ENCODE results near the gene MGRN1.

DNA sequence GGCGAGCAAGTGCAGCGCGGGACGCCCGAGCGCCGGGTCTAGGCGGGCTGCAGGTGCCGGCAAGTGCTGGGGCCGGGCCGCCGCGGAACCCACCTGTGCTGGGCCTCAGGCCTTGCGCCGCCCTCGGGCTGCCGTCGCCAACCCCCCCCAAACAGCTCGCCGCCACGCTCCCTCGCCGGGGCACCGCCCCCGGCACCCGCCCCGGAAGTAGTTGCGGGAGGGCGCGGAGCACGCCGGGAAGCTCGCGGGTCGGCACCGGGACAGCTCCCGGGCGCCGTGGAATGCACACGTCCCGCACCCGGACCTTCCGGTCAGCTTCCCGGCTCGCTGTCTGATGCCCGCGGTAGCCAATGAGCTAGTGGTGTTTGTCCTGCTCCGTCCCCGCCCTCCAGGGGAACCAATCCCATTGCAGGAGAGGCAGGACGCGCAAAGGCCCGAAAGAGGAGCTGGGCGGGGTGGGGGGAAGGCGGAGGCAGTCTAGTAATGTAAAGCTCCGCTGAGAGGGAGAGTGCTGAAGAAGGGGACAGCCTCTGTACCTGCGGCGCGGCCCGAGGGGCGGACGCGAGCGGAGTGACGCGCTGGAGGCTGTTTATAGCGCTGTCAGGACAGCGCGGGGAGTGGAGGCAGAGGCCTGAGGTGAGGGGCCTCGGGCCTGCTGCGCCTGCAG is 109.6 kb downstream of the MGRN1 start, which contains the start of the genes ANKS3 and DNAAF8:
- TF ChIP-seq POLR2A (IDR thresholded peaks at IDR 0.05) = peak in 2 of 4 donors; percentile 26 to 38
- TF ChIP-seq, protein P1, sequence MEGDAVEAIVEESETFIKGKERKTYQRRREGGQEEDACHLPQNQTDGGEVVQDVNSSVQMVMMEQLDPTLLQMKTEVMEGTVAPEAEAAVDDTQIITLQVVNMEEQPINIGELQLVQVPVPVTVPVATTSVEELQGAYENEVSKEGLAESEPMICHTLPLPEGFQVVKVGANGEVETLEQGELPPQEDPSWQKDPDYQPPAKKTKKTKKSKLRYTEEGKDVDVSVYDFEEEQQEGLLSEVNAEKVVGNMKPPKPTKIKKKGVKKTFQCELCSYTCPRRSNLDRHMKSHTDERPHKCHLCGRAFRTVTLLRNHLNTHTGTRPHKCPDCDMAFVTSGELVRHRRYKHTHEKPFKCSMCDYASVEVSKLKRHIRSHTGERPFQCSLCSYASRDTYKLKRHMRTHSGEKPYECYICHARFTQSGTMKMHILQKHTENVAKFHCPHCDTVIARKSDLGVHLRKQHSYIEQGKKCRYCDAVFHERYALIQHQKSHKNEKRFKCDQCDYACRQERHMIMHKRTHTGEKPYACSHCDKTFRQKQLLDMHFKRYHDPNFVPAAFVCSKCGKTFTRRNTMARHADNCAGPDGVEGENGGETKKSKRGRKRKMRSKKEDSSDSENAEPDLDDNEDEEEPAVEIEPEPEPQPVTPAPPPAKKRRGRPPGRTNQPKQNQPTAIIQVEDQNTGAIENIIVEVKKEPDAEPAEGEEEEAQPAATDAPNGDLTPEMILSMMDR (IDR thresholded peaks at IDR 0.05) = peak in 2 of 6 experiments; percentile 3 to 40
